PC-9 (cell line): ENCODE measurements around the gene WDR53.
"Not testable (repeated sequence)": the region's sequence is repeated elsewhere in the genome, so short reads cannot be mapped to it uniquely, and the experiment has no call there.

Source experiments
- EZH2 ChIP-seq: fragments of 200-600 bp; sonication (generic); IDR thresholded peaks from 2 replicates; pipeline ENCODE4 v1.8.0; 2017; ENCODE audit warnings: antibody characterized with exemption, low read depth
- TF ChIP-seq, protein P1 (sequence below): fragments of 200-600 bp; sonication (generic); conservative IDR thresholded peaks from 2 replicates; pipeline ENCODE4 v1.6.1; 2017; ENCODE audit warnings: mixed run types, antibody characterized with exemption, mild to moderate bottlenecking, moderate library complexity

DNA sequence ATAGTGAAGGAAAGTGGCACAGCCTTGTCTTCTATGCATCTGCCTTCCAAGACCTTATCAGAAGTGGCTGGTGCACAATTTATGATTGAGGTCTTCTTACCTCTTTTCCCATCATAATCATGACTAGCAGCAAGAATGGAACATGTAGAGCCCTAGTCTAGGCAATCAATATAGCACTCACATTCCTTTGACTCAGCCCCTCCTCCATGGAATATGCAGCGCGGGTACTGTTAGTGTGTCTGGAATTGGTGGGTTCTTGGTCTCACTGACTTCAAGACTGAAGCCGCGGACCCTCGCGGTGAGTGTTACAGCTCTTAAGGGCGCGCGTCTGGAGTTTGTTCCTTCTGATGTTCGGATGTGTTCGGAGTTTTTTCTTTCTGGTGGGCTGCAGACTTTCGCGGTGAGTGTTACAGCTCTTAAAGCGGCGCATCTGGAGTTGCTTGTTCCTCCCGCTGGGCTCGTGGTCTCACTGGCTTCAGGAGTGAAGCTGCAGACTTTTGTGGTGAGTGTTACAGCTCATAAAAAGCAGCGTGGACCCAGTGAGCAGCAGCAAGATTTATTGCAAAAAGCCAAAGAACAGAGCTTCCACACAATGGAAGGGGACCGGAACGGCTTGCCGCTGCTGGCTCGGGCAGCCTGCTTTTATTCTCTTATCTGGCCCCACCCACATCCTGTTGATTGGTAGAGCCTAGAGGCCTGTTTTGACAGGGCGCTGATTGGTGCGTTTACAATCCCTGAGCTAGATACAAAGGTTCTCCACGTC lies 29.8 kb upstream of the WDR53 start:
- TF ChIP-seq, protein P1, sequence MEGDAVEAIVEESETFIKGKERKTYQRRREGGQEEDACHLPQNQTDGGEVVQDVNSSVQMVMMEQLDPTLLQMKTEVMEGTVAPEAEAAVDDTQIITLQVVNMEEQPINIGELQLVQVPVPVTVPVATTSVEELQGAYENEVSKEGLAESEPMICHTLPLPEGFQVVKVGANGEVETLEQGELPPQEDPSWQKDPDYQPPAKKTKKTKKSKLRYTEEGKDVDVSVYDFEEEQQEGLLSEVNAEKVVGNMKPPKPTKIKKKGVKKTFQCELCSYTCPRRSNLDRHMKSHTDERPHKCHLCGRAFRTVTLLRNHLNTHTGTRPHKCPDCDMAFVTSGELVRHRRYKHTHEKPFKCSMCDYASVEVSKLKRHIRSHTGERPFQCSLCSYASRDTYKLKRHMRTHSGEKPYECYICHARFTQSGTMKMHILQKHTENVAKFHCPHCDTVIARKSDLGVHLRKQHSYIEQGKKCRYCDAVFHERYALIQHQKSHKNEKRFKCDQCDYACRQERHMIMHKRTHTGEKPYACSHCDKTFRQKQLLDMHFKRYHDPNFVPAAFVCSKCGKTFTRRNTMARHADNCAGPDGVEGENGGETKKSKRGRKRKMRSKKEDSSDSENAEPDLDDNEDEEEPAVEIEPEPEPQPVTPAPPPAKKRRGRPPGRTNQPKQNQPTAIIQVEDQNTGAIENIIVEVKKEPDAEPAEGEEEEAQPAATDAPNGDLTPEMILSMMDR = not testable (repeated sequence)
- TF ChIP-seq EZH2 = not testable (repeated sequence)
